ENCODE data around the gene XIRP1. TPM values are rescaled to one million over a fixed set of nuclear protein-coding genes. Genes with fewer than 3 reads are reported as not detected.
A peak's percentile ranks its signal among the peaks of the same experiment; 100 is the strongest.

Gene XIRP1
- total and polyA plus RNA-seq, 2 of the 13 experiments (the other 11 are each of a cell fraction or from before 2014, with no cell fraction given) = not detected

DNA sequence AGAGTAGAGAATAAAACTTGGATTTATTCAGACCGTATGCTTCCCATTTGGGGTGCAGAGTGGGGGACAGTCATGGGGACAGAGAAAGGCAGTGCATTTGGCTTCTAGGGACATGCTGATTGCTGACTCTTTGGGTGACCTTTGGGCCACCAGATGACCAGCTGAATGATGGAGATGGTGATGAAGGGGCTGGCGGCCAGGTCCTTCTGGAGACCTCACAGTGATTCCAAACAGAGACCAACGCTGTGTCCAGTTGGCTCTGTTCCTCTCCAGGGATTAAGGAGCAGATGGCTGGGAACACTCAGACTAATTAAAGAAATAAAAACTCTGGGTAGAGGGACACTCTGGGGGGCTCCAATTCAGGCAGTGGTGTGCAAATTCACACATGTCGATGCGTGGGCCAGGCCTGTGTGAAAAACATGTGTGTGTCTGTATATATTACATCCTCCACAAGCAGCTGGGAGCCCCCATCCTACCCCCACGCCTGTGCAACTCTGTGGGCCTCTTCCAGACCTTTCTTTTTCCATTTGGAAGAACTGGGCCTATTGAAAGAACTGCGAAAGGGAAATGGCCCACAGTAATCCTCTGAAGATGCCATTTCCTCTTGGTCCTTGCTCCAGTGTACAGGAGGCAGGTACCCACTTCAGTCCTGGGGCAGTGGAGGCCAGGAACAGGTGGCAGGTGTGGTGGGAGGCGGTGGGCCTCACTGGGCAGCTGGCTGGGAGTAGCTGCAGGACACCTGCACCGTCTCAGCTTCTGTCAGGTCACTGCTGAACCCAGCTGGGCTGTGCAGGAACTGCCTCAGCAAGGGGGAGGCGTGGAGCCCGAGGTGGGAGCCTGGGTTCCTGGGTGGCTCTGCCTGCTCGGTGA, 8.9 kb downstream of the XIRP1 start:
- ATAC-seq = peak; percentile 26
- FAIRE-seq = no peak
- no peak for DNase-seq (ENCODE audit: low spot score)
- H3K4me1 ChIP-seq (ENCODE audit: insufficient read depth, low read length) = peaks cover 28% of the 10 kb centered on the region
- H3K4me2 ChIP-seq (ENCODE audit: low read depth, low read length) = no peak overlapping the region
- no peaks in the 10 kb centered on the region for H3K79me2 ChIP-seq (ENCODE audit: insufficient read depth, low read length)
- peaks cover 4 to 45% of the 10 kb centered on the region in 2 experiments; a peak in 4 of 5 replicates for H3K27me3 ChIP-seq (ENCODE audit: control insufficient read depth in 1 of 2, insufficient read depth in 2 of 2, low read length in 2 of 2)
- no peak for TF ChIP-seq ZNF430 (CRISPR knock-in tag; IDR thresholded peaks at IDR 0.05)
- TF ChIP-seq ZBTB38 (CRISPR knock-in tag; IDR thresholded peaks at IDR 0.05) = no peak
- no peak for TF ChIP-seq ZFP37 (CRISPR knock-in tag; IDR thresholded peaks at IDR 0.05; ENCODE audit: borderline replicate concordance)
- no peak for TF ChIP-seq FOSL2 (CRISPR knock-in tag; IDR thresholded peaks at IDR 0.05)
- peak; percentile 47 for TF ChIP-seq STAG1 (CRISPR knock-in tag; IDR thresholded peaks at IDR 0.05)
- TF ChIP-seq, protein P1, sequence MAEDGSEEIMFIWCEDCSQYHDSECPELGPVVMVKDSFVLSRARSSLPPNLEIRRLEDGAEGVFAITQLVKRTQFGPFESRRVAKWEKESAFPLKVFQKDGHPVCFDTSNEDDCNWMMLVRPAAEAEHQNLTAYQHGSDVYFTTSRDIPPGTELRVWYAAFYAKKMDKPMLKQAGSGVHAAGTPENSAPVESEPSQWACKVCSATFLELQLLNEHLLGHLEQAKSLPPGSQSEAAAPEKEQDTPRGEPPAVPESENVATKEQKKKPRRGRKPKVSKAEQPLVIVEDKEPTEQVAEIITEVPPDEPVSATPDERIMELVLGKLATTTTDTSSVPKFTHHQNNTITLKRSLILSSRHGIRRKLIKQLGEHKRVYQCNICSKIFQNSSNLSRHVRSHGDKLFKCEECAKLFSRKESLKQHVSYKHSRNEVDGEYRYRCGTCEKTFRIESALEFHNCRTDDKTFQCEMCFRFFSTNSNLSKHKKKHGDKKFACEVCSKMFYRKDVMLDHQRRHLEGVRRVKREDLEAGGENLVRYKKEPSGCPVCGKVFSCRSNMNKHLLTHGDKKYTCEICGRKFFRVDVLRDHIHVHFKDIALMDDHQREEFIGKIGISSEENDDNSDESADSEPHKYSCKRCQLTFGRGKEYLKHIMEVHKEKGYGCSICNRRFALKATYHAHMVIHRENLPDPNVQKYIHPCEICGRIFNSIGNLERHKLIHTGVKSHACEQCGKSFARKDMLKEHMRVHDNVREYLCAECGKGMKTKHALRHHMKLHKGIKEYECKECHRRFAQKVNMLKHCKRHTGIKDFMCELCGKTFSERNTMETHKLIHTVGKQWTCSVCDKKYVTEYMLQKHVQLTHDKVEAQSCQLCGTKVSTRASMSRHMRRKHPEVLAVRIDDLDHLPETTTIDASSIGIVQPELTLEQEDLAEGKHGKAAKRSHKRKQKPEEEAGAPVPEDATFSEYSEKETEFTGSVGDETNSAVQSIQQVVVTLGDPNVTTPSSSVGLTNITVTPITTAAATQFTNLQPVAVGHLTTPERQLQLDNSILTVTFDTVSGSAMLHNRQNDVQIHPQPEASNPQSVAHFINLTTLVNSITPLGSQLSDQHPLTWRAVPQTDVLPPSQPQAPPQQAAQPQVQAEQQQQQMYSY (CRISPR knock-in tag; IDR thresholded peaks at IDR 0.05) = no peak
- TF ChIP-seq POLR2G (IDR thresholded peaks at IDR 0.05; ENCODE audit: low read depth, low read length) = no peak
- TF ChIP-seq, protein P2, sequence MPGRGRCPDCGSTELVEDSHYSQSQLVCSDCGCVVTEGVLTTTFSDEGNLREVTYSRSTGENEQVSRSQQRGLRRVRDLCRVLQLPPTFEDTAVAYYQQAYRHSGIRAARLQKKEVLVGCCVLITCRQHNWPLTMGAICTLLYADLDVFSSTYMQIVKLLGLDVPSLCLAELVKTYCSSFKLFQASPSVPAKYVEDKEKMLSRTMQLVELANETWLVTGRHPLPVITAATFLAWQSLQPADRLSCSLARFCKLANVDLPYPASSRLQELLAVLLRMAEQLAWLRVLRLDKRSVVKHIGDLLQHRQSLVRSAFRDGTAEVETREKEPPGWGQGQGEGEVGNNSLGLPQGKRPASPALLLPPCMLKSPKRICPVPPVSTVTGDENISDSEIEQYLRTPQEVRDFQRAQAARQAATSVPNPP (CRISPR knock-in tag; IDR thresholded peaks at IDR 0.05) = no peak
- TF ChIP-seq, protein P3, sequence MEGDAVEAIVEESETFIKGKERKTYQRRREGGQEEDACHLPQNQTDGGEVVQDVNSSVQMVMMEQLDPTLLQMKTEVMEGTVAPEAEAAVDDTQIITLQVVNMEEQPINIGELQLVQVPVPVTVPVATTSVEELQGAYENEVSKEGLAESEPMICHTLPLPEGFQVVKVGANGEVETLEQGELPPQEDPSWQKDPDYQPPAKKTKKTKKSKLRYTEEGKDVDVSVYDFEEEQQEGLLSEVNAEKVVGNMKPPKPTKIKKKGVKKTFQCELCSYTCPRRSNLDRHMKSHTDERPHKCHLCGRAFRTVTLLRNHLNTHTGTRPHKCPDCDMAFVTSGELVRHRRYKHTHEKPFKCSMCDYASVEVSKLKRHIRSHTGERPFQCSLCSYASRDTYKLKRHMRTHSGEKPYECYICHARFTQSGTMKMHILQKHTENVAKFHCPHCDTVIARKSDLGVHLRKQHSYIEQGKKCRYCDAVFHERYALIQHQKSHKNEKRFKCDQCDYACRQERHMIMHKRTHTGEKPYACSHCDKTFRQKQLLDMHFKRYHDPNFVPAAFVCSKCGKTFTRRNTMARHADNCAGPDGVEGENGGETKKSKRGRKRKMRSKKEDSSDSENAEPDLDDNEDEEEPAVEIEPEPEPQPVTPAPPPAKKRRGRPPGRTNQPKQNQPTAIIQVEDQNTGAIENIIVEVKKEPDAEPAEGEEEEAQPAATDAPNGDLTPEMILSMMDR (CRISPR knock-in tag; IDR thresholded peaks at IDR 0.05) = peak; percentile 52
- TF ChIP-seq ZNF614 (CRISPR knock-in tag; IDR thresholded peaks at IDR 0.05; ENCODE audit: borderline replicate concordance) = no peak
- TF ChIP-seq GATAD1 (CRISPR knock-in tag; IDR thresholded peaks at IDR 0.05) = no peak
- TF ChIP-seq, protein P4, sequence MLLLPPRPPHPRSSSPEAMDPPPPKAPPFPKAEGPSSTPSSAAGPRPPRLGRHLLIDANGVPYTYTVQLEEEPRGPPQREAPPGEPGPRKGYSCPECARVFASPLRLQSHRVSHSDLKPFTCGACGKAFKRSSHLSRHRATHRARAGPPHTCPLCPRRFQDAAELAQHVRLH (CRISPR knock-in tag; IDR thresholded peaks at IDR 0.05; ENCODE audit: borderline replicate concordance, low read depth) = no peak
- TF ChIP-seq TSC22D2 (CRISPR knock-in tag; IDR thresholded peaks at IDR 0.05; ENCODE audit: borderline replicate concordance) = no peak
- TF ChIP-seq ZNF703 (CRISPR knock-in tag; IDR thresholded peaks at IDR 0.05; ENCODE audit: borderline replicate concordance) = no peak
- no peak for TF ChIP-seq ZNF850 (CRISPR knock-in tag; conservative IDR thresholded peaks at IDR 0.05)
- CTCF ChIA-PET (ENCODE audit: low intra/inter-chr PET ratio, low total read pairs) = no interaction called here
- no peak overlapping the region for H2AFZ ChIP-seq (ENCODE audit: low read length)
- H3K9me3 ChIP-seq (ENCODE audit: low read length) = no peaks in the 10 kb centered on the region
- WGBS (ENCODE audit: low lambda C conversion rate) = 78% methylated on average over 6 of the region's 12 CpGs
- no peak overlapping the region for H3K9ac ChIP-seq (ENCODE audit: insufficient read depth, low read depth, low read length)
- no peaks in the 10 kb centered on the region for H3K36me3 ChIP-seq (replicated peaks in 1 of 2; ENCODE audit: control insufficient read depth in 1 of 2, insufficient read depth in 2 of 2, low read length in 2 of 2)
- intact Hi-C loops (cut with micrococcal nuclease; ENCODE audit: unreplicated experiment) = no loop called here
- no peaks in the 10 kb centered on the region for H4K20me1 ChIP-seq (ENCODE audit: insufficient read depth, low read length)
- no peak overlapping the region for H3K27ac ChIP-seq (ENCODE audit: extremely low read length, insufficient read depth, low read length)
- BruUV-seq (replicated peaks) = no TSS peak
- no peak overlapping the region for H3K4me3 ChIP-seq (replicated peaks in 1 of 3; ENCODE audit: insufficient read depth in 1 of 3, low read depth in 2 of 3, low read length in 3 of 3)
- in situ Hi-C loops (cut with HindIII; ENCODE audit: extremely low pct_ligation_motif_present, low pct_unique_long_range_greater_than_20kb) = loop anchor here (10.0 kb wide), 1 partner anchor 201 kb away; the partner anchor contains the start of gene SLC25A38
- POLR2A ChIA-PET = no interaction called here
